ENCODE results near the gene SENP8.

Gene SENP8

GRCh38 chr15:72131922-72132321 lies 13.7 kb downstream of the SENP8 start:
- Mint-ChIP-seq H3K27ac (no peak overlapping the region), H3K9me3 (no peaks in the 10 kb centered on the region), H3K36me3 (ENCODE audit: low read depth) (no peaks in the 10 kb centered on the region), H3K27me3 (no peaks in the 10 kb centered on the region), H3K4me3 (no peak overlapping the region), H3K4me1 (ENCODE audit: low read depth) (no peaks in the 10 kb centered on the region)
- no peak for DNase-seq

- H3K4me3 Mint-ChIP-seq = no peak overlapping the region
- H3K27me3 Mint-ChIP-seq = no peaks in the 10 kb centered on the region
- H3K4me1 Mint-ChIP-seq (ENCODE audit: low read depth) = no peaks in the 10 kb centered on the region
- no peak for DNase-seq
- no peaks in the 10 kb centered on the region for H3K9me3 Mint-ChIP-seq
- H3K36me3 Mint-ChIP-seq (ENCODE audit: low read depth) = no peaks in the 10 kb centered on the region
- no peak overlapping the region for H3K27ac Mint-ChIP-seq
Measured at GRCh38 chr15:72133211-72133610, 15.0 kb downstream of the SENP8 start.

GRCh38 chr15:72135719-72136118 lies 17.5 kb downstream of the SENP8 start:
- no peak for DNase-seq
- Mint-ChIP-seq H3K9me3 (no peaks in the 10 kb centered on the region), H3K27ac (no peak overlapping the region), H3K4me1 (ENCODE audit: low read depth) (no peaks in the 10 kb centered on the region), H3K36me3 (ENCODE audit: low read depth) (no peaks in the 10 kb centered on the region), H3K27me3 (no peaks in the 10 kb centered on the region), H3K4me3 (no peak overlapping the region)

- no peaks in the 10 kb centered on the region for H3K27me3 Mint-ChIP-seq
- no peaks in the 10 kb centered on the region for H3K36me3 Mint-ChIP-seq (ENCODE audit: low read depth)
- DNase-seq = no peak
- no peaks in the 10 kb centered on the region for H3K9me3 Mint-ChIP-seq
- no peak overlapping the region for H3K27ac Mint-ChIP-seq
- H3K4me1 Mint-ChIP-seq (ENCODE audit: low read depth) = peaks cover 2% of the 10 kb centered on the region
- H3K4me3 Mint-ChIP-seq = no peak overlapping the region
Measured at GRCh38 chr15:72136170-72137051, 18.2 kb downstream of the SENP8 start.

- H3K9me3 Mint-ChIP-seq = no peaks in the 10 kb centered on the region
- H3K36me3 Mint-ChIP-seq (ENCODE audit: low read depth) = no peaks in the 10 kb centered on the region
- H3K4me3 Mint-ChIP-seq = no peak overlapping the region
- no peak for DNase-seq
- no peaks in the 10 kb centered on the region for H3K27me3 Mint-ChIP-seq
- H3K4me1 Mint-ChIP-seq (ENCODE audit: low read depth) = peaks cover 4% of the 10 kb centered on the region
- H3K27ac Mint-ChIP-seq = no peak overlapping the region
Measured at GRCh38 chr15:72139667-72140066, 21.5 kb downstream of the SENP8 start.

- H3K27me3 Mint-ChIP-seq = no peaks in the 10 kb centered on the region
- peaks cover 4% of the 10 kb centered on the region for H3K4me1 Mint-ChIP-seq (ENCODE audit: low read depth)
- H3K4me3 Mint-ChIP-seq = no peak overlapping the region
- no peak overlapping the region for H3K27ac Mint-ChIP-seq
- H3K36me3 Mint-ChIP-seq (ENCODE audit: low read depth) = no peaks in the 10 kb centered on the region
- DNase-seq = no peak
- no peaks in the 10 kb centered on the region for H3K9me3 Mint-ChIP-seq
Measured at GRCh38 chr15:72140088-72140487, 21.9 kb downstream of the SENP8 start.

GRCh38 chr15:72141171-72142084 lies 23.2 kb downstream of the SENP8 start:
- Mint-ChIP-seq H3K27me3 (no peaks in the 10 kb centered on the region), H3K36me3 (ENCODE audit: low read depth) (no peaks in the 10 kb centered on the region), H3K27ac (peak overlapping the region; percentile 2), H3K4me3 (no peak overlapping the region), H3K4me1 (ENCODE audit: low read depth) (peaks cover 4% of the 10 kb centered on the region), H3K9me3 (no peaks in the 10 kb centered on the region)
- no peak for DNase-seq

GRCh38 chr15:72146221-72146620 lies 28.0 kb downstream of the SENP8 start:
- Mint-ChIP-seq H3K36me3 (ENCODE audit: low read depth) (no peaks in the 10 kb centered on the region), H3K4me1 (ENCODE audit: low read depth) (peaks cover 4% of the 10 kb centered on the region), H3K27ac (no peak overlapping the region), H3K9me3 (no peaks in the 10 kb centered on the region), H3K4me3 (no peak overlapping the region), H3K27me3 (no peaks in the 10 kb centered on the region)
- no peak for DNase-seq

- Mint-ChIP-seq H3K4me1 (ENCODE audit: low read depth) (no peaks in the 10 kb centered on the region), H3K9me3 (no peaks in the 10 kb centered on the region), H3K4me3 (no peak overlapping the region), H3K27ac (no peak overlapping the region), H3K36me3 (ENCODE audit: low read depth) (no peaks in the 10 kb centered on the region), H3K27me3 (no peaks in the 10 kb centered on the region)
- DNase-seq = no peak
Measured at GRCh38 chr15:72146934-72147333, 28.7 kb downstream of the SENP8 start.

- Mint-ChIP-seq H3K9me3 (no peaks in the 10 kb centered on the region), H3K36me3 (ENCODE audit: low read depth) (no peaks in the 10 kb centered on the region), H3K27ac (no peak overlapping the region), H3K4me1 (ENCODE audit: low read depth) (no peaks in the 10 kb centered on the region), H3K27me3 (no peaks in the 10 kb centered on the region), H3K4me3 (no peak overlapping the region)
- DNase-seq = no peak
Measured at GRCh38 chr15:72147418-72147817, 29.2 kb downstream of the SENP8 start.

- Mint-ChIP-seq H3K36me3 (ENCODE audit: low read depth) (no peaks in the 10 kb centered on the region), H3K4me1 (ENCODE audit: low read depth) (peaks cover 4% of the 10 kb centered on the region), H3K27me3 (no peaks in the 10 kb centered on the region), H3K9me3 (no peaks in the 10 kb centered on the region), H3K4me3 (no peak overlapping the region), H3K27ac (no peak overlapping the region)
- no peak for DNase-seq
Measured at GRCh38 chr15:72153269-72154000, 35.2 kb downstream of the SENP8 start.

- no peak overlapping the region for H3K27ac Mint-ChIP-seq
- no peaks in the 10 kb centered on the region for H3K27me3 Mint-ChIP-seq
- DNase-seq = no peak
- peaks cover 4% of the 10 kb centered on the region for H3K4me1 Mint-ChIP-seq (ENCODE audit: low read depth)
- H3K9me3 Mint-ChIP-seq = no peaks in the 10 kb centered on the region
- no peak overlapping the region for H3K4me3 Mint-ChIP-seq
- H3K36me3 Mint-ChIP-seq (ENCODE audit: low read depth) = no peaks in the 10 kb centered on the region
Measured at GRCh38 chr15:72154316-72154715, 36.1 kb downstream of the SENP8 start.

- H3K27ac Mint-ChIP-seq = no peak overlapping the region
- peaks cover 4% of the 10 kb centered on the region for H3K4me1 Mint-ChIP-seq (ENCODE audit: low read depth)
- H3K36me3 Mint-ChIP-seq (ENCODE audit: low read depth) = no peaks in the 10 kb centered on the region
- no peak for DNase-seq
- H3K9me3 Mint-ChIP-seq = no peaks in the 10 kb centered on the region
- H3K4me3 Mint-ChIP-seq = no peak overlapping the region
- H3K27me3 Mint-ChIP-seq = no peaks in the 10 kb centered on the region
Measured at GRCh38 chr15:72155003-72155621, 36.9 kb downstream of the SENP8 start.

All from activated T-cell treated with anti-CD3 and anti-CD28 coated beads, Interleukin-2, amount 50 U/mL, for 24 hours (primary cell).